Peyer's patch (tissue), 4 donors: Measurements from ENCODE around the gene CBX5. TPM values are rescaled to one million over a fixed set of nuclear protein-coding genes. Genes with fewer than 3 reads are reported as not detected.

Experiments
- DNase-seq, 3 donors: peaks; one replicate each; pipeline ENCODE4 v3.0.0-alpha.2; 2017 to 2019
- H3K27ac ChIP-seq, 4 donors: fragments of 200-600 bp; sonication (generic); one replicate each; pipeline ENCODE4 v1.5.1; 2016 to 2019
- H3K27me3 ChIP-seq, 2 donors: fragments of 200-600 bp; sonication (generic); one replicate each; pipeline ENCODE4 v1.5.1; 2019
- H3K36me3 ChIP-seq, 3 donors: fragments of 200-600 bp; sonication (generic); one replicate each; pipeline ENCODE4 v1.5.1; 2016 to 2019
- H3K4me1 ChIP-seq, 4 donors: fragments of 200-600 bp; sonication (generic); one replicate each; pipeline ENCODE4 v1.5.1; 2016 to 2019
- H3K4me3 ChIP-seq, 4 donors: fragments of 200-600 bp; sonication (generic); 1 replicate in 3 of 4; 2 replicates in 1 of 4; pipeline ENCODE4 v1.5.1; 2016 to 2019; ENCODE audit warnings: mild to moderate bottlenecking in 1 of 4
- H3K9me3 ChIP-seq, 4 donors: fragments of 200-600 bp; sonication (generic); one replicate each; pipeline ENCODE4 v1.5.1; 2016 to 2019; ENCODE audit warnings: mild to moderate bottlenecking in 1 of 4
- POLR2A ChIP-seq, 2 donors: fragments of 450-650 bp; IDR thresholded peaks; one replicate each; pipeline ENCODE4 v1.5.1; 2017; ENCODE audit warnings: antibody characterized with exemption in 2 of 2, mild to moderate bottlenecking in 2 of 2, moderate library complexity in 2 of 2
- total RNA-seq, 4 donors: library from RNA; depleted of rRNA; stranded (reverse); fragments of >200 nt; gene quantifications; one replicate each; pipeline ENCODE4 v1.1.0, GENCODE V29; 2016
- TF ChIP-seq, protein P1 (sequence below), 6 experiments: fragments of 450-650 bp in 4 of 6; fragments of 200-600 bp in 2 of 6; sonication (generic) in 1 of 6; IDR thresholded peaks; one replicate each; pipeline ENCODE4 v1.5.1; 2017 to 2019; ENCODE audit warnings: antibody characterized with exemption in 6 of 6, mild to moderate bottlenecking in 3 of 6, moderate library complexity in 1 of 6

CBX5 gene
- total RNA-seq, 4 donors from 2014 or later, result 14.9 to 33.0 (median 20.4) TPM

DNA sequence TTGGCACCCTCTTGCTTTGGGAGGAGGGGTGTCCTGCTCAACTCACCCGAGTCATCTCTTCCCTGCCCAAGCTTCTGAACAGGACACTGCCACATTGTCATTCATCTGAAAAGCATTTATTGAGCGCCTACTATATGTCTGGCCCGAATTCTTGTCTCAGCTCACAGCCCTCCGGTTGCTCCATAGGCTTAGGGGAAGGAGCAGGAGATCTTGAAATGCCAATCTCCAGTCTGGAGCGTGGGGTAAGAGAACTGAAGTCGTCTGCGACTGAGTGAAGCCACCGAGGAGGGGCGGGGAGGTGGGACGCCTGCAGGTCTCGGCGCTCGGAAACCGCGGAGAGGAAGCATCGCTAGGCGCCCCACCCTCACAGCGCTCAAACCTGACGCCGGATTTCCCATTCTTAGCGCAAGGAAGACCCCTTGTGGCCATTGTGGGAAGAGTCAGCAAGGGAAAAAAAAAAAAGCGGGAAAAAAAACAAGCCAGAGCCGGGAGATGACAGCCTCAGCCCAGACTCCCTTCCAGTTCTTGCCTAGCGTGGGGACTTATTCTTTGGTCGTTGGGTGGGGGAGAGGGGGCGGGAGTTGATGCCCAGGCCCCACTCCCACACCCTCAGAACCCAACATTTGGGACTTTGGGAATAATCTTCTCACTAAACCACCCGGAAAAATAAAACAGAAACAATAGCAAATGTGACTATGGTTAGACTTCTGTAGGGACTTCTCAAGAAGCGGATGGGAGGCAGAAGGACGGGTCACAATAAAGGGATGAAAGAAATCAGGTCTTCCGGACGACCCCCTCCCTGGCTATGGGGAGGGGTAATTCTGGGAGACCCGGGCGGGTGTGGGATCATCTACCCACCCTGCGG, 62.9 kb downstream of the CBX5 start:
- TF ChIP-seq, protein P1, sequence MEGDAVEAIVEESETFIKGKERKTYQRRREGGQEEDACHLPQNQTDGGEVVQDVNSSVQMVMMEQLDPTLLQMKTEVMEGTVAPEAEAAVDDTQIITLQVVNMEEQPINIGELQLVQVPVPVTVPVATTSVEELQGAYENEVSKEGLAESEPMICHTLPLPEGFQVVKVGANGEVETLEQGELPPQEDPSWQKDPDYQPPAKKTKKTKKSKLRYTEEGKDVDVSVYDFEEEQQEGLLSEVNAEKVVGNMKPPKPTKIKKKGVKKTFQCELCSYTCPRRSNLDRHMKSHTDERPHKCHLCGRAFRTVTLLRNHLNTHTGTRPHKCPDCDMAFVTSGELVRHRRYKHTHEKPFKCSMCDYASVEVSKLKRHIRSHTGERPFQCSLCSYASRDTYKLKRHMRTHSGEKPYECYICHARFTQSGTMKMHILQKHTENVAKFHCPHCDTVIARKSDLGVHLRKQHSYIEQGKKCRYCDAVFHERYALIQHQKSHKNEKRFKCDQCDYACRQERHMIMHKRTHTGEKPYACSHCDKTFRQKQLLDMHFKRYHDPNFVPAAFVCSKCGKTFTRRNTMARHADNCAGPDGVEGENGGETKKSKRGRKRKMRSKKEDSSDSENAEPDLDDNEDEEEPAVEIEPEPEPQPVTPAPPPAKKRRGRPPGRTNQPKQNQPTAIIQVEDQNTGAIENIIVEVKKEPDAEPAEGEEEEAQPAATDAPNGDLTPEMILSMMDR (IDR thresholded peaks at IDR 0.05), result peak; percentile 55 to 90 (median 68)
- no peak for TF ChIP-seq POLR2A (IDR thresholded peaks at IDR 0.05)
- Histone ChIP-seq H3K4me1 (peaks cover 0 to 26% (median 20%) of the 10 kb centered on the region in 4 donors), H3K27ac (peak overlapping the region in 1 of 4 donors; percentile 64), H3K4me3 (peak overlapping the region; percentile 1 to 40 (median 20)), H3K36me3 (no peaks in the 10 kb centered on the region), H3K9me3 (no peaks in the 10 kb centered on the region), H3K27me3 (peaks cover 0 to 8% of the 10 kb centered on the region in 2 donors)
- peak; percentile 68 to 94 (median 90) for DNase-seq

DNA sequence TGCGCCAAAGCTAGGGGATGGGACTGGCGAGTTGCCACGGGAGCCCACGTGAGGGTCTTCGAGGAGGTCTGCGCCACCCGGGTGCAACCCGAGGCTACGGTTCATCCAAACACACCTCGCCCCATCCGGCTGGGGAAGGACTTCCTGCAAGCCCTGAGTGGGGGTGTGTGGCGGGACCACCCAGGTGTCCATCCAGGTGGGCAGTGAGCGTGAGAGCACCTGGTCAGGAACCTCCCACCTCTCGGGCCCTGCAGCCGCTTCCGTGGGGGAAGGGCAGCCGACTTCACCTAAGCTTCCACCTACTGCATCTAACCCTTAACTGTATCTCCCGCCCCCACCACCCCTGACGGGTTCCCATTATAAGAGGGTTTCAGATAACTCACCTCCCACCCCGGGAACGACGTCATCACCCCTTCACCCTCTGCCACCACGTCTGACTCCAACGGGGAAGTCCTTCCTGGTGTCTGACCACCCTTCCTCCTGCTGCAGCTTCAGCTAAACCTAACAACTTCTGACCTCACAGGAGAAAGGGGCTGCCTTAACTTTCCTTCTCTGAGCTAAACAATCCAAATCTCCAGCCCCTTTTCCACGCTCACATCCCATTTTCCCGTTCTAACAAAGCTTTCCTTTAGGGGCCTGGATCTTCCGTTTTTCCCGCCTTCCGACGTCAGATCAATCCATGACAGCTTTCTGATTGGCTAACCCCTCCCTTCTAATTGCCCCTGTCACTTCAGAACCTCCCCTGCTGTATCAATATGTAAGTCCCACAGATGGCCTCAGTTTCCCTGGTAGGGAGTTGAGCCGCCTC, 63.7 kb downstream of the CBX5 start:
- Histone ChIP-seq H3K4me1 (peaks cover 0 to 26% (median 20%) of the 10 kb centered on the region in 4 donors), H3K27me3 (peaks cover 0 to 8% of the 10 kb centered on the region in 2 donors), H3K9me3 (no peaks in the 10 kb centered on the region), H3K4me3 (peak overlapping the region in 3 of 4 donors; percentile 1 to 40 (median 24)), H3K36me3 (no peaks in the 10 kb centered on the region), H3K27ac (peak overlapping the region in 1 of 4 donors; percentile 64)
- TF ChIP-seq POLR2A (IDR thresholded peaks at IDR 0.05), result no peak
- TF ChIP-seq, protein P1 (IDR thresholded peaks at IDR 0.05), result no peak
- peak in 2 of 3 donors; percentile 50 to 58 for DNase-seq

DNA sequence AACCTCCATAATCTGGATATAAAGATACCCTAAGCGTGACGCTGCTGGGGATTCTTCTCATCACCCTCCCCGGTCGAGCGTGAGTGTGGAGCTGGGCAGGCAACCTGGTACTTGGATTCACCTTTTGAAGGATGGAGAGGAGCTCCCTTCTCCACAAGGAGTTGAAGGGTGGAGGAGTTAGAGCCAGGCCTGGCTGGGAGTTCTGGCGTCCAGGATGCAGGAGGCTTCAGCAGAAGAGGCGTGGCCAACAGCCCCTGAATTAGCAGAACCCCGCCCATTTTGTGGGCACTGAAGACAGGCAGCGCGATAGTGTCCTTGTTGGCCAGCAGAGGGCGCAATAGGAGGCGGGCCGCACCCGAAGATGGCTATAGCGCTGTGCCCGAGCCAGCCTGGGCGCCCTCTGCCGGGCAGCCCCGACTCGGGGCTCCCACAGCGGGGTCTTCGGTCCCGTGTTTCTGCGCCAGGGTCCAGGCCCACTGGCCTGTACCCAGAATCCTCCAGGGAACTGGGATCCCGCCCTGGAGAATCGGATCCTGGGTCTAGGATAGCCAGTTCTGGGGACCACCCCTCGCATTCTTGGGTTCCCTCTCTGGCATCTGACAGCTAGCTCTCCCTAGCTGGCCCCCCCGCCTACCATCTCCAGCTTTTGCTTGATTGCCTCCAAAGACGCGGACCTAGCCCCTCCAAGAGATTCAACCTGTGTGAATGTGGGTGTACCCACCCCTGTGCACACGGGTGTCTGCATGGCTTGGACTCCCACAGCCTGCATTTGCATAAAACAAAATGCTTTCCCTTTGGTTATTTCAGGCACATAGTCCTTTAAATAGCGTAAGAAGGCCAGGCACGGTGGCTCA, 65.1 kb downstream of the CBX5 start:
- H3K36me3 ChIP-seq, result no peaks in the 10 kb centered on the region

DNA sequence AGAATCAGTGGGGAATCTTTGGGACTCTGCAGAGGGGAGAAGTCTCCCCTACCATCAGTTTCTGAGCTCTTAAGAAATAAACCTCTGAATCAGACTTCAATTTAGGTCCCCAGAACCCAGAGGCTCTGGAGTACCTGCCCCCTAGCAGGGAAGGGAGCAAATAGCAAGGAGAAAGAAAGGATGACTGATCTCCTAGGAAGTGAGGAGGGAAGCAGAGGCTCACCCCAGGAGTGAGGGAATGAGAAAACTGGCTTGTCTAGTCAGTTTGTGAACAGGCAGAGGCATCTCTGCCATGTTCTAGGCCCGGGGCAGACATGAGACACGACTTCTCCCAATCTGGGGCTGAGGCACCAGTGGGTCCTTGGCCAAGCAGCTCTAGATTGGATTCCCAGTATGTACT, 66.8 kb downstream of the CBX5 start:
- H3K27me3 ChIP-seq, result peaks cover 0 to 8% of the 10 kb centered on the region in 2 donors
- no peak overlapping the region for H3K27ac ChIP-seq

More for the DNA sequence above, 65.1 kb downstream of the CBX5 start:
- TF ChIP-seq, protein P1 (IDR thresholded peaks at IDR 0.05), result peak; percentile 91 to 99 (median 94)
- TF ChIP-seq POLR2A (IDR thresholded peaks at IDR 0.05), result no peak
- no peaks in the 10 kb centered on the region for H3K9me3 ChIP-seq
- H3K27me3 ChIP-seq, result peaks cover 0 to 8% of the 10 kb centered on the region in 2 donors
- H3K4me3 ChIP-seq, result peak overlapping the region in 3 of 4 donors; percentile 19 to 37 (median 23)
- H3K27ac ChIP-seq, result peak overlapping the region in 1 of 4 donors; percentile 62
- H3K4me1 ChIP-seq, result peaks cover 0 to 26% (median 20%) of the 10 kb centered on the region in 4 donors
- peak; percentile 85 to 93 (median 88) for DNase-seq

More for the DNA sequence above, 66.8 kb downstream of the CBX5 start:
- peaks cover 0 to 26% (median 20%) of the 10 kb centered on the region in 4 donors for H3K4me1 ChIP-seq
- TF ChIP-seq, protein P1 (IDR thresholded peaks at IDR 0.05), result no peak
- TF ChIP-seq POLR2A (IDR thresholded peaks at IDR 0.05), result no peak
- no peak overlapping the region for H3K4me3 ChIP-seq
- H3K36me3 ChIP-seq, result no peaks in the 10 kb centered on the region
- H3K9me3 ChIP-seq, result no peaks in the 10 kb centered on the region
- peak in 1 of 3 donors; percentile 12 for DNase-seq
